TTC549 (cell line): ENCODE measurements around the gene OR8H3.
"Not testable (repeated sequence)": the region's sequence is repeated elsewhere in the genome, so short reads cannot be mapped to it uniquely, and the experiment has no call there.

Experiments used
- FAIRE-seq: peaks from 2 replicates; lab custom pipeline; 2012; peaks lifted over from hg19 to GRCh38; lab: Jason Lieb, UNC

The OR8H3 gene

DNA sequence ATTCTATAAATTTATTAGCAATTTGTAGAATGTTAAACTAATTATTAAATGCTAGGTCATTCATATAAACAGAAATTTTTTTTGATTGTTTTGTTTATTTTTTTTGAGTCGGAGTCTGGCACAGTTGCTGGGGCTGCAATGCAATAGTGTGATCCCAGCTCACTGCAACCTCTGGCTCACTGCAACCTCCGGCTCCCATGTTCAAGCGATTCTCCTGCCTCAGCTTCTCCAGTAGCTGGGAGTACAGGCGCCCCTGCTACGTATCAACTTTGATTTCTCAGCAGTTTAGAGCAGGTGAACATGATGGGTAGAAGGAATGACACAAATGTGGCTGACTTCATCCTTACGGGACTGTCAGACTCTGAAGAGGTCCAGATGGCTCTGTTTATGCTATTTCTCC lies at the start of gene OR8H3:
Gene OR8H3 (plus strand): TSS at position 301 of the 400 bp plus-strand sequence. CDS start 0 bp downstream, at position 301.
- no peak for FAIRE-seq

GRCh38 chr11:56089697-56090096 lies 32.5 kb upstream of the OR8H3 start:
- no peak for FAIRE-seq

- FAIRE-seq = no peak
Measured at GRCh38 chr11:56093008-56093407, 29.2 kb upstream of the OR8H3 start, which contains the start of gene OR8I2. TSS of gene OR8I2 (plus strand) at chr11:56093308. CDS start at chr11:56093308, 0 bp downstream.

- FAIRE-seq = peak; percentile 90
Measured at GRCh38 chr11:56103210-56103737, 18.9 kb upstream of the OR8H3 start, which contains the start of gene OR8H2. TSS of gene OR8H2 (plus strand) at chr11:56103687. CDS start at chr11:56105043, 1,356 bp downstream.

- no peak for FAIRE-seq
Measured at GRCh38 chr11:56140151-56140661, 18.0 kb downstream of the OR8H3 start, which contains the start of gene OR8J3. TSS of gene OR8J3 (minus strand) at chr11:56140201. CDS start at chr11:56137718, 2,483 bp downstream.

DNA sequence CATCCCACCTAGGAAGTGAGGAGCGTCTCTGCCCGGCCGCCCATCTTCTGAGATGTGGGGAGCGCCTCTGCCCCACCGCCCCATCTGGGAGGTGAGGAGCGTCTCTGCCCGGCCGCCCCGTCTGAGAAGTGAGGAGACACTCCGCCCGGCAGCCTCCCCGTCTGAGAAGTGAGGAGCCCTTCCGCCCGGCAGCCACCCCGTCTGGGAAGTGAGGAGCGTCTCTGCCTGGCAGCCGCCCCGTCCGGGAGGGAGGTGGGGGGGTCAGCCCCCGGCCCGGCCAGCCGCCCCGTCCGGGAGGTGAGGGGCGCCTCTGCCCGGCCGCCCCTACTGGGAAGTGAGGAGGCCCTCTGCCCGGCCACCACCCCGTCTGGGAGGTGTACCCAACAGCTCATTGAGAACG lies 21.5 kb downstream of the OR8H3 start:
- FAIRE-seq = not testable (repeated sequence)

GRCh38 chr11:56151376-56151775 lies 29.2 kb downstream of the OR8H3 start:
- no peak for FAIRE-seq

DNA sequence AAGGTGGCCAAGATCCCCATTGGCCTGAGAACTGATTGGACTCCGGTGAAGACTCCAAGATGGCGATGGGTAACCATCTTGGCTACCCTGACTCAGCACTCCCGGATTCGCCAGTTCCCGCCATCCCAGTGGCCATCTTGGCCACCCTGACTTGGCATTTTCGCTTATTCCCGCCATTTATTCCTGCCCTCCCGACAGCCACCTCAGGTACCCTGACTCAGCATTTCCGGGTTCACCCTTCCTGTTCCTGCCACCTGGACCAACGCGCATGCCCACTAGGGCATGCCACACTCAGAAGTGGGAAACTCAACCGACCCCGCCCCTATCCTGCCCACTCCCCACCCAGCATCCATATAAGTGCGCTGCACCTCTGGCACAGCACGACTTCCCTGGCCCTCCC lies 30.2 kb downstream of the OR8H3 start:
- FAIRE-seq = no peak

DNA sequence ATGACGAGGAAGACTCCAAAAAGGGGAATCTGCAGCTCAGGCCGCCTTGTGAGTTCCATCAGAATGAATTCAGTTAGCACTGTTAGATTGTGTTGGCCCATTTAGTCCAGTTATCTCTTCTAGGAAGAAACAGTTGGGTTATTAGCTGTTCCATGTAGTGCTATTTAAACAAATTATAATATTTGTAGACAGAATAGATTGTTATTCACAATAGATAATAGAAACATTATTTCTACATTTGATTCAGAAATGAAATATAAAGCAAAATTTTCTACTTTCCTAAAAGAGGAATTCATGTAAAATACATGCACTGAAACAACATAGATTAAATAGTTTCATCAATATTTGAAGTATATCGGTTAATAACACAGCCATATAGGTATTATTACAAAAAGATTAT lies 38.0 kb downstream of the OR8H3 start, which contains the start of gene OR8K5:
Gene OR8K5 (minus strand): TSS at position 101 of the 400 bp plus-strand sequence. CDS start 0 bp downstream, at position 101.
- FAIRE-seq = no peak

DNA sequence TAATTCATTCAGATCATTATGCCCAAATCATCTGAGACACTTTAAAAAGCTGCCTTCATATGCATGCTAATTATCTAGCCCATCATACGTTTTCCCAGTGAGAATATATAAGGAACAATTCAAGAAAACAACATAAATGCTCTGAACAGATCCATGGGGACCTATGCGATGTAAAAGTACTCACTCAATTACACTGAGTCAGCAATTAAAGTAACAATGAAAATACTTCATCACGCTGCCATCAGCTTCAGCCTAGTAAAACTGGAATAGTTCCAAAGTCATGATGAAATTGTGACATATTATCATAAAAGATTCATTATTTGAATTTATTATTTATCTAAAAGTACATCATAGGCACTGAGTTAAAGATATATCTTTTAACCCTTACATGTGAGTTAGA lies 41.6 kb downstream of the OR8H3 start:
- no peak for FAIRE-seq

DNA sequence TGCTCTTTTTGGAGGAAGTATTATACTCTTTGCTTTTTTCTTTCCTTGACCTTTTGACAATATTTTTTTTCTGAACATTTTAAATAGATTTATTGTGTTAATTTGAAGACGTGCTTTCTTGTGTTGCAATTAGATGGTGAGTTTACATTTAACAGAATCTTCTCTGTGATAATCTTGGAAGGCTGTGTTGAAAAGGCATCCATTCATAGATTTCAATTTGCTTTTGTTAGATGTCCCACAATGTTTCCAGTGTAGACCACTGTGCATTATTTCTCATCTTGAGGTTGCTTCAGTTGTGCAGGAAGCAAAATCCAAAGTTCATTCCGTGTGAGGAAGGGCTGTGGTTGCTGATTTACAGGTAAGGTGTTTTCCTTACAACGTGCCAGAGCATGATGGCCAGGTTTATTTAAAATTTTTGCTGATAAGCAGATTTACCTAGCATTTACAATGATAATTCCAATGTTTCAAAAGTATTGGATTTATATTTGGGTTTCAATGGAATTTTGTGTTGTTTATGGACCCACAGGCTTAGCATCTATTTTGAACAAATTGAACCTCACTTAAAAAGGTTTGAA lies 50.2 kb downstream of the OR8H3 start:
- FAIRE-seq = no peak
